ENCODE measurements around the gene PDZD2. TPM values are rescaled to one million over a fixed set of nuclear protein-coding genes. Genes with fewer than 3 reads are reported as not detected.
"Not testable (repeated sequence)": the region's sequence is repeated elsewhere in the genome, so short reads cannot be mapped to it uniquely, and the experiment has no call there.

The PDZD2 gene
- total and polyA plus RNA-seq, 2 experiments from 2014 or later: 8.3 to 16.9 TPM

DNA sequence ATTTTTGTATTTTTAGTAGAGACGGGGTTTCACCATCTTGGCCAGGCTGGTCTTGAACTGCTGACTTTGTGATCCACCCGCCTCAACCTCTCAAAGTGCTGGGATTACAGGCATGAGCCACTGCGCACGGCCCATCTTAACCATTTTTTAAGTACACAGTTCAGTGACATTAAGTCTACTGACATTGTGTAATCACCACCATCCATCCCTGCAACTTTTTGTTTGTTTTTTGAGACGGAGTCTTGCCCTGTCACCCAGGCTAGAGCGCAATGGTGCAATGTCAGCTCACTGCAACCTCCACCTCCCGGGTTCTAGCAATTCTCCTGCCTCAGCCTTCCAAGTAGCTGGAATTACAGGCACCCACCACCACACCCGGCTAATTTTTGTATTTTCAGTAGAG is 480.0 kb downstream of the PDZD2 start:
- H3K27ac Mint-ChIP-seq; DNase-seq (ENCODE audit: low spot score); H3K36me3 ChIP-seq (ENCODE audit: insufficient read depth); H3K4me2 ChIP-seq; H3K9me3 Mint-ChIP-seq; H4K20me1 ChIP-seq (replicated peaks; ENCODE audit: insufficient read depth); H3K27me3 Mint-ChIP-seq (ENCODE audit: insufficient read depth, low read depth, poor library complexity); H3F3A ChIP-seq (replicated peaks; ENCODE audit: low read depth); H3K27me3 ChIP-seq (ENCODE audit: insufficient read depth); H3K9me2 ChIP-seq (ENCODE audit: insufficient read depth); H3K4me1 ChIP-seq (ENCODE audit: insufficient read depth); H3K27ac ChIP-seq (ENCODE audit: low read depth); H2AFZ ChIP-seq; H3K4me3 ChIP-seq; H3K4me3 Mint-ChIP-seq; ATAC-seq: not testable (repeated sequence)
- Mint-ChIP-seq H3K36me3 (ENCODE audit: low read depth) (peaks cover 53% of the 10 kb centered on the region), H3K4me1 (peaks cover 14% of the 10 kb centered on the region; the same call in 2 of the 3 replicates)
- peaks cover 60% of the 10 kb centered on the region for H3K79me2 ChIP-seq (replicated peaks; ENCODE audit: insufficient read depth)

DNA sequence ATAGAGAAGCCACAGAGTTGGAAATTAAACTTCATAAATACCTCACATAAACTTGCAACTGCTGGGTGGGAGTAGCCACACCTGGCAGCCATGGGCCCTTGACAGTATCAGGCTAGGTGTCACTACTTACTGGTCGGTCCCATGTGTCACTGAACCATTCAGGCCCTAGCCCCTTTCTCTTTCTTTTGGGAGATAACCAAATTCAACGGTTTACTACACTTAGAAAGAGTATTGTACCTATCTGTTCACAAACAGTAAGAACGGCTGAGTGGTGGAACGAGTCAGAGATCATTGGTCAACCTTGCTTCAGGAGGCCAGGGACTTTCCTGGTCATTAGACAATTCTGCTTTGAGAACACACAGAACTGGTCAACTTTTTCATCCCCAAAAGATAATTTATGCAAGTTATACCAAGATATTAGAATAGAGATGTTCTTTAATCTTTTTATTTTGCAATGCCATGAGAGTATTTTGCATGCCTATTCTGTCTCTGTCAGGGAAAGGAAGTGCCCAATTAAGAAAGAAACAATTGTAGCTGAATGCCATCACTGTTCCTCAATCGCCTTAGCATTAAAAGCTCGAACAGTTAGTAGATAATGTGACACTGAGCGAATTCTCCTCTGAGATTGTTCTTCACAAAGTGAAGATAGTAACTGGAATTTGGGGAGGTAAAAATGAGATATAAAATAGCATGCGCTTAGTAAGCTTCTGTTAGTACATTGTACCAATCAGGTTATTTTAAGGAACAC is 484.3 kb downstream of the PDZD2 start:
- no peak overlapping the region for H3K27ac Mint-ChIP-seq
- Histone ChIP-seq H3F3A (replicated peaks; ENCODE audit: low read depth) (no peaks in the 10 kb centered on the region), H3K9me2 (ENCODE audit: insufficient read depth) (no peaks in the 10 kb centered on the region), H3K79me2 (replicated peaks; ENCODE audit: insufficient read depth) (peaks cover 67% of the 10 kb centered on the region), H3K4me1 (ENCODE audit: insufficient read depth) (no peaks in the 10 kb centered on the region), H3K4me2 (no peak overlapping the region), H3K27ac (ENCODE audit: low read depth) (no peak overlapping the region), H4K20me1 (replicated peaks; ENCODE audit: insufficient read depth) (peaks cover 1% of the 10 kb centered on the region; the same call in 1 of the 2 replicates), H2AFZ (no peak overlapping the region), H3K27me3 (ENCODE audit: insufficient read depth) (no peaks in the 10 kb centered on the region), H3K4me3 (no peak overlapping the region), H3K36me3 (ENCODE audit: insufficient read depth) (peaks cover 6% of the 10 kb centered on the region; the same call in 1 of the 2 replicates)
- peaks cover 17% of the 10 kb centered on the region; the same call in 2 of the 3 replicates for H3K4me1 Mint-ChIP-seq
- peaks cover 36% of the 10 kb centered on the region for H3K36me3 Mint-ChIP-seq (ENCODE audit: low read depth)
- no peak overlapping the region for H3K4me3 Mint-ChIP-seq
- ATAC-seq: no peak
- H3K9me3 Mint-ChIP-seq: no peaks in the 10 kb centered on the region
- TF ChIP-seq, protein P1, sequence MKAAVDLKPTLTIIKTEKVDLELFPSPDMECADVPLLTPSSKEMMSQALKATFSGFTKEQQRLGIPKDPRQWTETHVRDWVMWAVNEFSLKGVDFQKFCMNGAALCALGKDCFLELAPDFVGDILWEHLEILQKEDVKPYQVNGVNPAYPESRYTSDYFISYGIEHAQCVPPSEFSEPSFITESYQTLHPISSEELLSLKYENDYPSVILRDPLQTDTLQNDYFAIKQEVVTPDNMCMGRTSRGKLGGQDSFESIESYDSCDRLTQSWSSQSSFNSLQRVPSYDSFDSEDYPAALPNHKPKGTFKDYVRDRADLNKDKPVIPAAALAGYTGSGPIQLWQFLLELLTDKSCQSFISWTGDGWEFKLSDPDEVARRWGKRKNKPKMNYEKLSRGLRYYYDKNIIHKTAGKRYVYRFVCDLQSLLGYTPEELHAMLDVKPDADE (IDR thresholded peaks at IDR 0.05): no peak
- TF ChIP-seq, protein P2, sequence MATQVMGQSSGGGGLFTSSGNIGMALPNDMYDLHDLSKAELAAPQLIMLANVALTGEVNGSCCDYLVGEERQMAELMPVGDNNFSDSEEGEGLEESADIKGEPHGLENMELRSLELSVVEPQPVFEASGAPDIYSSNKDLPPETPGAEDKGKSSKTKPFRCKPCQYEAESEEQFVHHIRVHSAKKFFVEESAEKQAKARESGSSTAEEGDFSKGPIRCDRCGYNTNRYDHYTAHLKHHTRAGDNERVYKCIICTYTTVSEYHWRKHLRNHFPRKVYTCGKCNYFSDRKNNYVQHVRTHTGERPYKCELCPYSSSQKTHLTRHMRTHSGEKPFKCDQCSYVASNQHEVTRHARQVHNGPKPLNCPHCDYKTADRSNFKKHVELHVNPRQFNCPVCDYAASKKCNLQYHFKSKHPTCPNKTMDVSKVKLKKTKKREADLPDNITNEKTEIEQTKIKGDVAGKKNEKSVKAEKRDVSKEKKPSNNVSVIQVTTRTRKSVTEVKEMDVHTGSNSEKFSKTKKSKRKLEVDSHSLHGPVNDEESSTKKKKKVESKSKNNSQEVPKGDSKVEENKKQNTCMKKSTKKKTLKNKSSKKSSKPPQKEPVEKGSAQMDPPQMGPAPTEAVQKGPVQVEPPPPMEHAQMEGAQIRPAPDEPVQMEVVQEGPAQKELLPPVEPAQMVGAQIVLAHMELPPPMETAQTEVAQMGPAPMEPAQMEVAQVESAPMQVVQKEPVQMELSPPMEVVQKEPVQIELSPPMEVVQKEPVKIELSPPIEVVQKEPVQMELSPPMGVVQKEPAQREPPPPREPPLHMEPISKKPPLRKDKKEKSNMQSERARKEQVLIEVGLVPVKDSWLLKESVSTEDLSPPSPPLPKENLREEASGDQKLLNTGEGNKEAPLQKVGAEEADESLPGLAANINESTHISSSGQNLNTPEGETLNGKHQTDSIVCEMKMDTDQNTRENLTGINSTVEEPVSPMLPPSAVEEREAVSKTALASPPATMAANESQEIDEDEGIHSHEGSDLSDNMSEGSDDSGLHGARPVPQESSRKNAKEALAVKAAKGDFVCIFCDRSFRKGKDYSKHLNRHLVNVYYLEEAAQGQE (IDR thresholded peaks at IDR 0.05; ENCODE audit: unreplicated experiment): no peak
- TF ChIP-seq CREB1 (CRISPR knock-in tag; IDR thresholded peaks at IDR 0.05; ENCODE audit: low read depth): no peak
- H3K27me3 Mint-ChIP-seq (ENCODE audit: insufficient read depth, low read depth, poor library complexity): no peaks in the 10 kb centered on the region
- DNase-seq (ENCODE audit: low spot score): no peak

Data from GM23338 (cell line).